Ureter (tissue), 1 donor: ENCODE data around the gene KIF18A. TPM values are rescaled to one million over a fixed set of nuclear protein-coding genes. Genes with fewer than 3 reads are reported as not detected.
A peak's percentile ranks its signal among the peaks of the same experiment; 100 is the strongest.
"Not testable (repeated sequence)": the region's sequence is repeated elsewhere in the genome, so short reads cannot be mapped to it uniquely, and the experiment has no call there.

Experiments used
- DNase-seq: peaks from one replicate; pipeline ENCODE4 v3.0.0-alpha.2; 2020; ENCODE audit warnings: low spot score
- total RNA-seq: library from RNA; stranded (reverse); gene quantifications from one replicate; pipeline ENCODE4 v1.2.4, GENCODE V29; 2023
- donor health status: DM: yes; HTN: yes; CAD: no.

The KIF18A gene
- total RNA-seq, result 0.86 TPM

GRCh38 chr11:28107750-28108618 is at the start of gene KIF18A, which contains the start of gene METTL15:
Gene KIF18A, minus strand, starts transcription at chr11:28108156. Its CDS starts 10,209 bp downstream, at chr11:28097947.
Gene METTL15, plus strand, starts transcription at chr11:28108388. Its CDS starts 4,947 bp downstream, at chr11:28113335.
- peak; percentile 100 for DNase-seq

DNA sequence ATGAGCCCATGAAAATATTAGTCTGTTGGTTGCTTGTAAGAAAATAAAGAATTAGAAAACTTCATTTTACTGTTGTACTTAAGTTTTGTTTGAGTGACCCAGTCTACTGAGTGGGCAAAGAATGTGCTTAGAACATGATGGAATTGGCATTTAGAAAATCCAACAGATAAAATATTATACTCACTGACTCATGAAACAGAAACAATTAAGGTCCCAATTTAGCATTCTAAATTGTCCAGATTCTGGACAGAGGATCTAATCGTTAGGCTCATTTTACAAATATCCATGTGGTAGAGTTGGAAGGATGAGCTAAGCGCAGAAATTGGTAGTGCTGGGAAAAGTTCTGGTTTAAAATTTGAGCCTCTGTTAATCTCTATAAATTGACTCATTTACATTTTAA is 45.6 kb upstream of the KIF18A start:
- no peak for DNase-seq

- DNase-seq, result no peak
Measured at GRCh38 chr11:28152743-28153142, 44.8 kb upstream of the KIF18A start.

DNA sequence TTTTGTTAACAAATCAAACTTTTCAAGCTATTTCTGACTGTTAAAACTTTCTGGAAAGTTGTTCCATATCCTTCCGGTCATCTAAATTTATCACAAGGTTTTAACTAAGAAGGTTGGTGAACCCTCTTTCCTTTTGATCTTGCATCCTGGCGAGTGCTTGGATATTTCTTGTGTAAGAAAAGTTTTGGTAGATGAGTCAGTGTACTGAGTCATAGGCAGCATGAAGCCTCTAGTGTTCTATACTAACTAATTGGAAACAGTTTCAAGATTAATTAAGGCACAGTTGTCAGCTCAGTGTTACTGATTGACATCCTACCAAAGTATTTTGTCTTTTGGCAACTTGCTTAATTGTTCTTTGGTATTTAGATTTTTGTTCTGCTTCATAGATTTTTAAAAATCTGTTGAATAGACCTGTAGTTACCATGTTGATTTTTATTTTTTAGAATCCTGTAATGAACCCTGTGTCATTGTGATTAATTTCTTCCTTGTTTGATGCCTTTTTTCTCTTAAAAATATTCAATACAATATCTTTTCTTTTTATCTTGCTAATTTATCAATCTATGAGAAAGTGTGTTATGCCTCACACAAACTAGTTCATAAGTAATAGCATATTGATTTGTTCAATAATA is 38.3 kb upstream of the KIF18A start:
- DNase-seq, result no peak

DNA sequence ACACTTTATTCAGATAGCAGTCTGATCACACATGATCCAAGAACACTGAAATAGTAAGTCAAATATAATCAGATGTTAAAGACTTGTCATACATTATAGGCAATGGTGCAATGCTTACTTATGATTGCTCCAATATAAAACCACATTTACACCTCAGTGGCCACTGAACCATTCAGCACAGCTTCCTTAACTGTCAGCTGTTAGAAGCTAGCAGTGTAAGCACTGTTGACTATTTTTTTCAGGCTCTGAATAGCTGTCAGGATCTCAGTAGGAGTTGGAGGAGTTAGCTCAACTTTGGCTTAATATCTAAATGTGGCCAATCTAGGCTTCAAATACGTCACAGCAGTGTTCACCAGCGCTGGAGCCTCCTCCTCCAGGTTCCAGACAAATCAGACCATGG is 36.9 kb upstream of the KIF18A start:
- DNase-seq, result no peak

DNA sequence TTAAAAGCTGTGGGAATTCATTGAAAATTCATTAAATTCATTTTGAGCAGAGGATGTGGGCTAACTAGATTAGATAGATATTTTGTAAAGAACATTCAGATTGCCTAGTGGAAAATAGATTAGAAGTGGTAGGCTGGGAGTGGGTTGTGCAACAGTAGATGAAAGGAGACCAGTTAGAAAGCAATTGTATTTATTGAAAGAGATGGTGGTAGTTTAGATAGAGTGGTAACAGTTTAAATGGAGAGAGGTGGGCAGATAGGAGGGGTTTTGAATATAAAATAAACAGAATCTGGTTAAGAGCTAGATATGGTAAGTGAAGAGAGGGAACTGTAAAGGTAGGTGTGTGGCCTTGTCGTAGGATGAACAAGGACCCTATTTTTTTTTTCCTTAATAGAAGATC is 34.8 kb upstream of the KIF18A start:
- no peak for DNase-seq

DNA sequence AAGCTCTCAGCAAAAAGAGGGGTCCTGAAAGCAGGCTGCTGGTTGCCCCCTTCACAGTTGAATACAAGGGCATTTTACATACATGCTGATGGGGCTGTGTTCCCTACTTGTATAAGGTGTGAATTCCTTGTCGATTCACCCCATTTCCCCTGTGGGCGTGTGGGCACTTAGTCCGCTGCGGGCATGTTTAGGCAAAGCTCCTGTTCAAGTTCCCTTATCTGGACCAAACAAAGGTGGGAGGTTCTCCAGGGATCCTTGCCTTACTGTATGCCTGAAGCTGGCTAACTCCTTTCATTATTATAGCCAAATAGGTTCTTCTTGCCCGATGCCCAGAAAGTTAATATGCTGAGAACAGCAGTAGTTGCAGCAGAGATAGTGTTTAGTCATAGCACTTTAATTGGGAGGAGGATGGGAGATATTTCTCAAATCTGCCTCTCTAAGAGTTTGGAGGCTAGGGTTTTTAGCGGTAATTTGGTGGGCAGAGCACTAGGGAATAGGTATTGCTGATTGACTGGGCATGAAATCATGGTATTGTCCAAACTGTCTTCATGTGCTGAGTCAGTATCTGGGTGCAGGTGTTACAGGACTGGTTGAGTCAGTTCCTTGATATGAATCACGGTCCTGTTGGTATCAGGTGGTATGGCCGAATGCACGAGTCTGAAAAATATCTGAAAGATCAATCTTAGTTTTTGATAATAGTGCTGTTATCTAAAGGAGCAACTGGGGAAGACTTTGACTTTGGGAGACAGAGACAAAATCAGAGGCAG is 32.9 kb upstream of the KIF18A start:
- DNase-seq, result no peak

GRCh38 chr11:28139841-28140415 is 32.0 kb upstream of the KIF18A start:
- DNase-seq, result no peak

GRCh38 chr11:28137832-28138231 is 29.9 kb upstream of the KIF18A start:
- no peak for DNase-seq

- no peak for DNase-seq
Measured at GRCh38 chr11:28137366-28137765, 29.4 kb upstream of the KIF18A start.

- not testable (repeated sequence) for DNase-seq
Measured at GRCh38 chr11:28136157-28136556, 28.2 kb upstream of the KIF18A start.

DNA sequence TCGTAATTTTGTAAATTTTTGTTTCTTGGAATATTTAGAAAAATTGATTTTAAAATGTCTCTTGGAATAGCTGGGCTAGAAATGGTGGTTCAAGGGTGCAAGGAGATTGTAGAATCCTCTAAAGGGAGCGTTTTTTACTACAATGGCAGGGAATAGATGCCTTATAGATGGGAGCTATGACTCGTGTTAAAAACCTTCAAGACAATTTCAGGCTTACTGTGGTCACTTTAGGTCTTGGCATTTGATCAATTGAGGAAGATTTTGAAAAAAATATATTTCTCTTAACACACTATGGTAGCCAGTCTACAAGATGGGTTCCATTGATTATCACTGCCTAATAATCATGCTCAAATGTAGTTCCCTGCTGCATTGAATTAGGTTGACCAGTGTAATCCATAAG is 25.2 kb upstream of the KIF18A start:
- no peak for DNase-seq

GRCh38 chr11:28132548-28132947 is 24.6 kb upstream of the KIF18A start:
- no peak for DNase-seq

DNA sequence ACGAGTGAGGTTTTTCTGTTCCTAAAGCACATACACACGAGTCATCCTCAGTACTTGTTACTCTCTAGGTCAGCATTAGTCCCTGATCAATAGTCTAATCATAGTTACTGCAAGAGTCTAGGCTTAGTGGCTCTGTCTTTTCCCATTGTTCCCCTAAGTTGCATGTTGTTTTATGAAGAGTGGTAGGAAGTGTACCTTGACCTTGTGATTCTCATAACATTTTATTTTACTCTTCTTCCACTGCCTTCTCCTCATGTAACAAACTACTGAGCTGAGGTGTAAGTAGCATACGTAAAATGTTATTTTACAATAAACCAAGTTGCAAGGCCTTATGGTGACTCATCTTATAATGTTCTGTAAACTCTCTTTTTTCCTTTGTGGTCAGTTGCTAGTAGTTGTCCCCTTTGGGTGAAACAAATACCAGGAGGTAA is 15.2 kb upstream of the KIF18A start:
- DNase-seq, result no peak

DNA sequence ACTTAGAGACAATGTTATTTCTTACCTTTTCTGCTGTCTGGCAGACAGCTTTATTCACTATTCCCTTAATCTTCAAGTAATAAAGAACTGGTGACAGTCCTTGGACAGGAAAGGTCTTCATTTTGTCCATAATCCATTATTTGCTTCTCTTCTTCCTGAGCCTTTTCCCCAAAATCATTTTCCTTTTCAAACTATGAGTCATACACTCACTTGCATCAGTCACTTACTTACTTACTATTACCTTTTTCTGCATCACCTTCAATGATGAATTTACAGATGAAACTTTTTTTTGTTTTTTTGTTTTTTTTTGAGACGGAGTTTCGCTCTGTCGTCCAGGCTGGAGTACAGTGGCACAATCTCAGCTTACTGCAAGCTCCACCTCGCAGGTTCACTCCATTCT is 9.8 kb upstream of the KIF18A start:
- no peak for DNase-seq

GRCh38 chr11:28114731-28115130 is 6.8 kb upstream of the KIF18A start:
- DNase-seq, result no peak

DNA sequence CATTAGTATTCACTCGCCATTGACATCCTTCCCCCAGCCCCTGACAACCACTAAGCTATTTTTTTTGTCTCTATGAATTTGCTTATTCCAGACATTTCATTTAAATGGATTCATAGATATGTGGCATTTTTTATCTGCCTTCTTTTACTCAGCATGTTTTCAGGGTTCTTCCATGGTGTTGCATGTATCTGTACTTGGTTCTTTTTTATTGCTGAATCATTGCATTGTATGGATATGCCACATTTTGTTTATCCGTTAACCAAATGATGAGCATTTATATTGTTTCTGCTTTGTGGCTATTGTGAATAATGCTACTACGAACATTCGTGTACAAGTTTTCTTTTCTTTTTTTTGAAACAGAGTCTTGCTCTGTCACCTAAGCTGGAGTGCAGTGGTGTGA is 6.2 kb upstream of the KIF18A start:
- DNase-seq, result no peak

DNA sequence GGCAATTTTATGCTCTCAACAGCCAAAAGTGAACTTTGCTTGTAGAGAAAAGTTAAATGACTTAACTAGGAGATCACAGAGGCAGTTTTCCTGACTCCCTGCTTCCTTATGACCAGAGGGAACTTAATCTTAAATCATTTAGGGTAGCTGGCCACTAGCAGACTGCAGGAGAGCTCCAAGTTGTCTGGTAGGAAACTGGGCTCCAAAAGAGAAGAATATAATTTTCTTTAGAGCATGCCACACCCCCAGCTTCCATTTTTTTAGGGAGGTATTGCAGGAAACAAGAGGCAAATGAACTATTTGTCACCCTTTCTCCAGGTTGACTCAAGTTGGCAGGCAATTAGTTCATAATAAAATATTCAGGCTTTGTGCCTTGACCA is 2.9 kb upstream of the KIF18A start:
- no peak for DNase-seq

DNA sequence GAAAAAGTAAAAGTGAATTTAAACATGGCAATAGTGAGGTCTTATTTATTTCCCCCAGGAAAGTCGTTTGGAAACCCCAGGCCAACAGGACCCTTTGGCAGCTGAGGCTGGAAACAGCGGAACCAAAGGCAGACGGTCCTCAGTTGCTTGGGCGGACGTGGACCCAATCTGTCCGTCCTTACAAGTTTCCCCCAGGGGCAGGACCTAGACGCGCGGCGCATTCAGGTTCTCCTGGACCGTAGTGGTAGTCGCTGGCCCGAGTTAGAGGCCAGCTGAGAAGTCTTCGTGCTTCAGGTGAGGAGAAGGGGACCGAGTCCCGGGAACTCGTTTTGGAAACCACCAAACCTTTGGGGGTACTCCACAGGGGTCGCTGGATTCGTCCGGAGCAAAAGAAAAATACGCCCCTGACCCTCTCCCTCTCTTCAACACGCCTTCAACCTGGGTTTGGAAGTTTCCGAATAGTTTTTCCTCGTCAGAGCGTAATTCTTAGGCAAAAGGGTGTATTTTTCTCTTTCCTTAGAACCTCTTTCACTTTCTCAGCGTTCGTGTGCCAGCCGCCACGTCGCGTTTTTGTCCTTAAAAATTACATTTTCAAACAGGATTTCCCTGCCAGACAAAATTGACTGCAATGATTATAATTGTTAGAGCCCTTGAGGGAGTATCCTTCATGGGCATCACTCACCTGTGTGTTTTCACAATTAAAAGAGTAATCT is 2.3 kb upstream of the KIF18A start:
- peak; percentile 72 for DNase-seq

DNA sequence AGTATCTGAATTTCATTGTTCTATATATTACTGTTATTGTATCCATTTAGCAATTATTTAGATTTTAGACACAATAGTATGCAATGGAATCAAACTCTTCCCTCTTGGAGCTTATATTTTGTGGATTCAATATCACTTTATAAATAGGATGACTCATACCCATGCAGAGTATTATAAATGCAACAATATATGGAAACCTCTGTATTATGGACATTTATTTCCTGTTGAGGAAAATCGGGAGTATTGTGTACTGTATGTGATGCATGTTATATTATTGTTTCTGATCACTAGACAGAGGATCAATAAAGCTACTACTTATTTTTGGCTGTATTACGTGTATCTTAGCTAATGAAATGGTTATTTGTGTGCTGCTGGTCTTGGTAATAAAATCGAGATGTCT is 1.0 kb upstream of the KIF18A start:
- no peak for DNase-seq

GRCh38 chr11:28107191-28107749 is 686 bp downstream of the KIF18A start:
- no peak for DNase-seq
